Nephron progenitor cell (in vitro differentiated cells): Measurements from ENCODE around the gene PTPRQ.

Experiments used
- DNase-seq: peaks from one replicate; pipeline ENCODE4 v3.0.0; 2021
- H3K27ac Mint-ChIP-seq: 2 replicates; pipeline ENCODE4 v1.8.0; 2021; ENCODE audit warnings: mild to moderate bottlenecking, moderate library complexity, mixed read lengths
- H3K27me3 Mint-ChIP-seq: 2 replicates; pipeline ENCODE4 v1.8.0; 2021; ENCODE audit warnings: mild to moderate bottlenecking, low read depth, mixed read lengths; ENCODE audit not compliant: poor library complexity
- H3K36me3 Mint-ChIP-seq: 2 replicates; pipeline ENCODE4 v1.8.0; 2021; ENCODE audit warnings: low read depth, mixed read lengths
- H3K4me1 Mint-ChIP-seq: 2 replicates; pipeline ENCODE4 v1.8.0; 2021; ENCODE audit warnings: mixed read lengths
- H3K4me3 Mint-ChIP-seq: 2 replicates; pipeline ENCODE4 v1.8.0; 2021; ENCODE audit warnings: mild to moderate bottlenecking, moderate library complexity, mixed read lengths
- H3K9me3 Mint-ChIP-seq: 2 replicates; pipeline ENCODE4 v1.8.0; 2021; ENCODE audit warnings: mild to moderate bottlenecking, moderate library complexity, mixed read lengths
- CTCF ChIP-seq: fragments of 200-600 bp; sonication (generic); IDR thresholded peaks from 2 replicates; pipeline ENCODE4 v1.5.0; 2021; ENCODE audit warnings: antibody characterized with exemption

Gene PTPRQ

GRCh38 chr12:80714055-80714454 lies 270.0 kb downstream of the PTPRQ start:
- peak overlapping the region; percentile 84 for H3K4me3 Mint-ChIP-seq
- no peak for TF ChIP-seq CTCF
- H3K27ac Mint-ChIP-seq: no peak overlapping the region
- peak; percentile 56 for DNase-seq
- no peaks in the 10 kb centered on the region for H3K36me3 Mint-ChIP-seq
- H3K27me3 Mint-ChIP-seq: peaks cover 64% of the 10 kb centered on the region
- H3K4me1 Mint-ChIP-seq: peaks cover 60% of the 10 kb centered on the region
- no peaks in the 10 kb centered on the region for H3K9me3 Mint-ChIP-seq

- Mint-ChIP-seq H3K9me3 (no peaks in the 10 kb centered on the region), H3K27ac (no peak overlapping the region), H3K27me3 (peaks cover 56% of the 10 kb centered on the region), H3K4me1 (peaks cover 53% of the 10 kb centered on the region), H3K4me3 (peak overlapping the region; percentile 9), H3K36me3 (no peaks in the 10 kb centered on the region)
- no peak for TF ChIP-seq CTCF
- no peak for DNase-seq
Measured at GRCh38 chr12:80714846-80715245, 270.8 kb downstream of the PTPRQ start.

- no peak for TF ChIP-seq CTCF
- DNase-seq: no peak
- Mint-ChIP-seq H3K9me3 (no peaks in the 10 kb centered on the region), H3K27me3 (peaks cover 46% of the 10 kb centered on the region), H3K27ac (no peak overlapping the region), H3K4me1 (peaks cover 43% of the 10 kb centered on the region), H3K4me3 (peak overlapping the region; percentile 33), H3K36me3 (no peaks in the 10 kb centered on the region)
Measured at GRCh38 chr12:80715713-80716249, 271.7 kb downstream of the PTPRQ start.

GRCh38 chr12:80716696-80717469 lies 272.8 kb downstream of the PTPRQ start, which contains the start of gene MYF5:
TSS of gene MYF5 (plus strand) at chr12:80716912. CDS start at chr12:80717064, 152 bp downstream.
- no peak for TF ChIP-seq CTCF
- Mint-ChIP-seq H3K27ac (no peak within 1 kb of the TSS), H3K36me3 (no peaks in the 10 kb centered on the region), H3K4me3 (peak within 1 kb of the TSS; percentile 33), H3K4me1 (peaks cover 43% of the 10 kb centered on the region), H3K27me3 (peaks cover 43% of the 10 kb centered on the region), H3K9me3 (no peaks in the 10 kb centered on the region)
- DNase-seq: no peak

GRCh38 chr12:80717856-80718255 lies 273.8 kb downstream of the PTPRQ start:
- Mint-ChIP-seq H3K4me1 (peaks cover 37% of the 10 kb centered on the region), H3K4me3 (no peak overlapping the region), H3K27me3 (peaks cover 39% of the 10 kb centered on the region), H3K36me3 (no peaks in the 10 kb centered on the region), H3K9me3 (no peaks in the 10 kb centered on the region), H3K27ac (no peak overlapping the region)
- no peak for TF ChIP-seq CTCF
- DNase-seq: no peak

GRCh38 chr12:80720516-80720915 lies 276.5 kb downstream of the PTPRQ start:
- H3K4me1 Mint-ChIP-seq: peaks cover 13% of the 10 kb centered on the region
- H3K9me3 Mint-ChIP-seq: no peaks in the 10 kb centered on the region
- H3K36me3 Mint-ChIP-seq: no peaks in the 10 kb centered on the region
- H3K27me3 Mint-ChIP-seq: peaks cover 18% of the 10 kb centered on the region
- TF ChIP-seq CTCF: no peak
- H3K27ac Mint-ChIP-seq: no peak overlapping the region
- no peak overlapping the region for H3K4me3 Mint-ChIP-seq
- no peak for DNase-seq
